SK-N-SH (cell line): ENCODE results near the gene BRAF. TPM values are rescaled to one million over a fixed set of nuclear protein-coding genes. Genes with fewer than 3 reads are reported as not detected.

Experiments used
- CTCF ChIA-PET: fragments of 300-600, 350-600 bp; formaldehyde crosslinking; extraction: SDS; loops from one replicate; lab custom pipeline; 2021; lab: Yijun Ruan, JAX
- POLR2A ChIA-PET: fragments of 350-600 bp; sonication (Branson Sonifier 250); formaldehyde crosslinking; extraction: SDS; loops from one replicate; lab custom pipeline; 2020; ENCODE audit warnings: antibody characterized with exemption, inconsistent platforms; lab: Yijun Ruan, JAX
- DNase-seq: peaks from one replicate; pipeline ENCODE4 v3.0.0; 2012
- H2AFZ ChIP-seq: fragments of 200-600 bp; sonication (generic); 2 replicates; pipeline ENCODE4 v1.8.1; 2016; ENCODE audit warnings: antibody characterized with exemption, mild to moderate bottlenecking, low read depth
- H3F3A ChIP-seq: fragments of 200-600 bp; sonication (generic); replicated peaks from 2 replicates; pipeline ENCODE3; 2016; ENCODE audit warnings: antibody characterized with exemption, mild to moderate bottlenecking; ENCODE audit not compliant: insufficient read depth
- H3K27ac ChIP-seq, 2 experiments: fragments of 200-500 bp in 1 of 2; fragments of 200-600 bp in 1 of 2; sonication (Bioruptor generic) in 1 of 2; sonication (generic), shearing (Covaris generic) in 1 of 2; 2 replicates each; pipeline versions ENCODE4 v1.5.1 to v1.6.1; 2014 to 2016; ENCODE audit warnings: low read depth in 2 of 2, inconsistent platforms in 1 of 2, low read length in 1 of 2, mild to moderate bottlenecking in 1 of 2, mixed read lengths in 1 of 2
- H3K27me3 ChIP-seq: fragments of 200-600 bp; sonication (generic), shearing (Covaris generic); 2 replicates; pipeline ENCODE4 v1.6.1; 2016; ENCODE audit warnings: mixed run types; ENCODE audit not compliant: insufficient read depth
- H3K36me3 ChIP-seq, 2 experiments: fragments of 200-500 bp in 1 of 2; fragments of 200-600 bp in 1 of 2; sonication (Bioruptor generic) in 1 of 2; sonication (generic) in 1 of 2; replicated peaks in 1 of 2; 2 replicates each; pipeline versions ENCODE3 to v1.5.1; 2014 to 2016; ENCODE audit warnings: low read length in 1 of 2, mild to moderate bottlenecking in 1 of 2; ENCODE audit not compliant: insufficient read depth in 2 of 2, control insufficient read depth in 1 of 2
- H3K4me1 ChIP-seq, 2 experiments: fragments of 200-500 bp in 1 of 2; fragments of 200-600 bp in 1 of 2; sonication (Bioruptor generic) in 1 of 2; sonication (generic), shearing (Covaris generic) in 1 of 2; 2 replicates each; pipeline versions ENCODE4 v1.5.1 to v1.6.1; 2014 to 2016; ENCODE audit warnings: low read depth in 1 of 2, low read length in 1 of 2, mixed run types in 1 of 2; ENCODE audit not compliant: insufficient read depth in 2 of 2, control insufficient read depth in 1 of 2
- H3K4me2 ChIP-seq: fragments of 200-600 bp; sonication (generic), shearing (Covaris generic); 2 replicates; pipeline ENCODE4 v1.6.1; 2017; ENCODE audit warnings: mixed run types
- H3K4me3 ChIP-seq, 2 experiments: fragments of 200-500 bp in 1 of 2; fragments of 200-600 bp in 1 of 2; sonication (Bioruptor generic) in 1 of 2; sonication (generic), shearing (Covaris generic) in 1 of 2; 2 replicates each; pipeline versions ENCODE4 v1.5.1 to v1.8.1; 2014 to 2016; ENCODE audit warnings: low read depth in 2 of 2, inconsistent platforms in 1 of 2, low read length in 1 of 2, mild to moderate bottlenecking in 1 of 2, mixed read lengths in 1 of 2, moderate library complexity in 1 of 2
- H3K79me2 ChIP-seq: fragments of 200-600 bp; sonication (generic); 2 replicates; pipeline ENCODE4 v1.8.1; 2017; ENCODE audit warnings: mild to moderate bottlenecking; ENCODE audit not compliant: insufficient read depth
- H3K9ac ChIP-seq: fragments of 200-600 bp; sonication (generic); 2 replicates; pipeline ENCODE4 v1.6.1; 2017; ENCODE audit warnings: mixed run types
- H3K9me2 ChIP-seq: fragments of 200-600 bp; sonication (generic); 2 replicates; pipeline ENCODE4 v1.6.1; 2017; ENCODE audit warnings: mixed run types
- H3K9me3 ChIP-seq: fragments of 200-600 bp; sonication (generic); 2 replicates; pipeline ENCODE4 v1.6.1; 2017; ENCODE audit warnings: mixed run types, mild to moderate bottlenecking, moderate library complexity
- H4K20me1 ChIP-seq: fragments of 200-600 bp; sonication (generic); 2 replicates; pipeline ENCODE4 v1.6.1; 2017; ENCODE audit warnings: mild to moderate bottlenecking, mixed run types; ENCODE audit not compliant: insufficient read depth
- CHD2 ChIP-seq: fragments of 150-350 bp; IDR thresholded peaks from 2 replicates; pipeline ENCODE4 v1.6.1; 2018; ENCODE audit warnings: low read length; ENCODE audit not compliant: partially characterized antibody
- ELF1 ChIP-seq: IDR thresholded peaks from 2 replicates; pipeline ENCODE4 v1.4.0; 2012
- EP300 ChIP-seq, 2 experiments: IDR thresholded peaks; 2 replicates each; pipeline versions ENCODE4 v1.4.0 to v1.6.1; 2012; ENCODE audit warnings: borderline replicate concordance in 1 of 2, low read depth in 1 of 2, low read length in 1 of 2
- EZH2phosphoT487 ChIP-seq: fragments of 200-600 bp; sonication (generic); IDR thresholded peaks from 2 replicates; pipeline ENCODE4 v1.6.1; 2017; ENCODE audit warnings: low read depth, mixed run types, mild to moderate bottlenecking, antibody characterized with exemption, moderate library complexity, borderline replicate concordance
- FOXJ3 ChIP-seq: sonication (generic); formaldehyde crosslinking; IDR thresholded peaks from 2 replicates; pipeline ENCODE4 v1.5.1; 2020; ENCODE audit warnings: mild to moderate bottlenecking, missing genetic modification reagents
- FOXM1 ChIP-seq: IDR thresholded peaks from 2 replicates; pipeline ENCODE4 v1.4.0; 2012; ENCODE audit warnings: low read depth, mild to moderate bottlenecking
- GABPA ChIP-seq: IDR thresholded peaks from 2 replicates; pipeline ENCODE4 v1.4.0; 2012; ENCODE audit warnings: low read depth, mild to moderate bottlenecking
- GATA2 ChIP-seq: sonication (generic); formaldehyde crosslinking; IDR thresholded peaks from 2 replicates; pipeline ENCODE4 v1.5.0; 2020; ENCODE audit warnings: mild to moderate bottlenecking, missing genetic modification reagents
- JUND ChIP-seq: IDR thresholded peaks from 2 replicates; pipeline ENCODE4 v1.4.0; 2012
- MEF2A ChIP-seq: IDR thresholded peaks from 2 replicates; pipeline ENCODE4 v1.4.0; 2012; ENCODE audit warnings: low read depth, borderline replicate concordance
- NRF1 ChIP-seq: IDR thresholded peaks from 2 replicates; pipeline ENCODE4 v1.6.1; 2012; ENCODE audit warnings: low read depth, mild to moderate bottlenecking, low read length
- POLR2AphosphoS5 ChIP-seq: IDR thresholded peaks from 2 replicates; pipeline ENCODE4 v1.6.1; 2012; ENCODE audit warnings: low read depth, low read length
- RAD21 ChIP-seq: IDR thresholded peaks from 2 replicates; pipeline ENCODE4 v1.6.1; 2012; ENCODE audit warnings: mild to moderate bottlenecking, low read length
- RCOR1 ChIP-seq: fragments of 150-350 bp; IDR thresholded peaks from 2 replicates; pipeline ENCODE4 v1.6.1; 2017; ENCODE audit warnings: antibody characterized with exemption, low read length
- RFX5 ChIP-seq: IDR thresholded peaks from 2 replicates; pipeline ENCODE4 v1.6.1; 2012; ENCODE audit warnings: mild to moderate bottlenecking, improper control_type of control experiment, low read length
- SIN3A ChIP-seq: IDR thresholded peaks from 2 replicates; pipeline ENCODE4 v1.6.1; 2012; ENCODE audit warnings: low read depth, mild to moderate bottlenecking, low read length, moderate library complexity, borderline replicate concordance
- SMC3 ChIP-seq: IDR thresholded peaks from 2 replicates; pipeline ENCODE4 v1.6.1; 2012; ENCODE audit warnings: low read depth, low read length, improper control_type of control experiment
- TAF1 ChIP-seq: IDR thresholded peaks from 2 replicates; pipeline ENCODE4 v1.6.1; 2012; ENCODE audit warnings: low read depth, mild to moderate bottlenecking, low read length, moderate library complexity, borderline replicate concordance
- TCF12 ChIP-seq: IDR thresholded peaks from 2 replicates; pipeline ENCODE4 v1.4.0; 2012
- TEAD4 ChIP-seq: IDR thresholded peaks from 2 replicates; pipeline ENCODE4 v1.4.0; 2012; ENCODE audit warnings: mild to moderate bottlenecking, borderline replicate concordance; ENCODE audit not compliant: insufficient read depth
- ZBTB33 ChIP-seq: IDR thresholded peaks from 2 replicates; pipeline ENCODE4 v1.4.0; 2012; ENCODE audit warnings: low read depth, borderline replicate concordance
- WGBS: methylation state at CpG from one replicate; pipeline ENCODE4 v1.1.6; 2017; ENCODE audit warnings: low lambda C conversion rate; 5-methylcytosine and 5-hydroxymethylcytosine counted together
- polyA plus RNA-seq, 3 experiments: library from polyadenylated mRNA; depleted of rRNA; stranded (reverse); fragments of >200 nt; gene quantifications; 2 replicates each; pipeline ENCODE4 v1.2.3, GENCODE V29; 2012
- TF ChIP-seq, protein P1 (sequence below): IDR thresholded peaks from 2 replicates; pipeline ENCODE4 v1.4.0; 2012; ENCODE audit warnings: low read depth
- TF ChIP-seq, protein P2 (sequence below): IDR thresholded peaks from 2 replicates; pipeline ENCODE4; 2012

BRAF gene
- polyA plus RNA-seq, 1 of the 3 experiments (the other 2 are of a cell fraction) = 5.2 TPM

DNA sequence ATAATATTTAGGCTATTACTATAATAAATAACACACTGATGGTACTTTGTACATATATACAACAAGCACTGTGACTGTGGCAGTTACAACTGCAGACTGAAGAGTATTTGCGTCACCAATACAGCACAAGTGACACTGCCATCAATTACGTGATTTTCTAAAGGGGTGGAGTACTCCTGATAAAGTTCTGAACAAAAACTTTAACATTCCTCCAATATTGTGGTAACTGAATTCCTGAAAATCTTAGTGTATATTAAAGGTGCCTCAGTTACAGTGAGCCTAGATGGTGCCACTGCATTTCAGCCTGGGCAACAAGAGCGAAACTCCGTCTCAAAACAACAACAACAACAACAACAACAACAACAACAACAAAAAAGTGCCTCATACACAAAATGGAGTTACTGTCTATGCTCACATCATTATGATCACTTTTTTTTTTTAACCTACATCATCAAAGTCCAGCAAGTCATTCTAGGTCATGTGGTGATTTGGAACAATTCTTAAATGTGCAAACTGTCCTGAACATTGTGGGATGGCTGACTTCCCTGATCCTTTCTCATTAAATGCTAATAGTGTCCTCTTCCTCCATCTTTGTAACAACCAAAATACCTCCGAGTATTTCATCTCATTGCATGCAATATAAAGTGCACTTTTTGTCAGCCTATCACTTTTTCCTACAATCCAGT, 15.1 kb downstream of the BRAF start:
- DNase-seq = no peak
- Histone ChIP-seq H4K20me1 (peaks cover 53% of the 10 kb centered on the region), H3K27me3 (no peaks in the 10 kb centered on the region), H3K9me2 (no peaks in the 10 kb centered on the region), H3K79me2 (peaks cover 97% of the 10 kb centered on the region), H3K4me2 (no peak overlapping the region), H3K4me1 (peaks cover 0 to 7% of the 10 kb centered on the region in 2 experiments; a peak in 1 of 4 replicates), H3K9me3 (no peaks in the 10 kb centered on the region), H3K36me3 (peaks cover 0 to 8% of the 10 kb centered on the region in 2 experiments), H3K9ac (no peak overlapping the region), H2AFZ (no peak overlapping the region), H3F3A (no peaks in the 10 kb centered on the region), H3K27ac (no peak overlapping the region), H3K4me3 (no peak overlapping the region)
- WGBS = 96% methylated on average over 5 of the region's 5 CpGs
- CTCF ChIA-PET = interaction anchor here (0.7 to 1.2 kb wide), 3 partner anchors 11 to 740 kb away, joined by 3 to 5 read pairs (median 3); no protein-coding TSS in a partner anchor
- TF ChIP-seq TEAD4 (no peak), MEF2A (no peak), TCF12 (no peak), POLR2AphosphoS5 (no peak), JUND (no peak), GABPA (no peak), TAF1 (no peak), RCOR1 (no peak), RAD21 (no peak), GATA2 (no peak), EP300 (IDR thresholded peaks at IDR 0.05; ENCODE audit: borderline replicate concordance in 1 of 2, low read depth in 1 of 2, low read length in 1 of 2) (no peak), NRF1 (no peak), SMC3 (no peak), RFX5 (no peak), CHD2 (no peak), ELF1 (no peak)
- TF ChIP-seq, protein P1, sequence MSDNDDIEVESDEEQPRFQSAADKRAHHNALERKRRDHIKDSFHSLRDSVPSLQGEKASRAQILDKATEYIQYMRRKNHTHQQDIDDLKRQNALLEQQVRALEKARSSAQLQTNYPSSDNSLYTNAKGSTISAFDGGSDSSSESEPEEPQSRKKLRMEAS = no peak
- POLR2A ChIA-PET = no interaction called here

DNA sequence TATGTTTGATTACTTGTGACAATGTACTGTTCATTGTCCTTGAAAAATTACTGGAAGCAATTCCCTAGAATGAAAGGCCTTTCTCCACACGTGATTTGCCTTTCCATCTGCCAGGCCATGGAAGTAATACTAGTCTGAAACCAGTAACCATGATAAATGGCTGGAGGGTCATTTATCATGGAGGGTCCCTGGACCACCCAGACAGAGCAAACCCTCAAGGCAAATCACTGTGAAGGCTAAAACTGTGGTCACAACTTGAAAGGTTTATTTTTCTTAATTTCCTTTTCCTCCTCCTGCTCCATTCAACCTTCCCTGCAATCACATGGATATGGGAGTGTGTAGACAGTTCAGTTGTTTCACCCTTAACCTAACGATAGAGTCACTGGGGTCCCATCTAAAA, 16.4 kb downstream of the BRAF start:
- no peaks in the 10 kb centered on the region for H3F3A ChIP-seq
- peaks cover 0 to 5% of the 10 kb centered on the region in 2 experiments for H3K36me3 ChIP-seq
- peaks cover under 1% of the 10 kb centered on the region; the same call in 1 of the 2 replicates for H3K9me3 ChIP-seq
- TF ChIP-seq EP300 (IDR thresholded peaks at IDR 0.05; ENCODE audit: borderline replicate concordance in 1 of 2, low read depth in 1 of 2, low read length in 1 of 2) (no peak), EZH2phosphoT487 (no peak), SIN3A (no peak), RAD21 (no peak), FOXM1 (no peak), FOXJ3 (CRISPR knock-in tag) (no peak), ZBTB33 (no peak), JUND (no peak), TCF12 (no peak), TAF1 (no peak)
- TF ChIP-seq, protein P1 = no peak
- TF ChIP-seq, protein P2, sequence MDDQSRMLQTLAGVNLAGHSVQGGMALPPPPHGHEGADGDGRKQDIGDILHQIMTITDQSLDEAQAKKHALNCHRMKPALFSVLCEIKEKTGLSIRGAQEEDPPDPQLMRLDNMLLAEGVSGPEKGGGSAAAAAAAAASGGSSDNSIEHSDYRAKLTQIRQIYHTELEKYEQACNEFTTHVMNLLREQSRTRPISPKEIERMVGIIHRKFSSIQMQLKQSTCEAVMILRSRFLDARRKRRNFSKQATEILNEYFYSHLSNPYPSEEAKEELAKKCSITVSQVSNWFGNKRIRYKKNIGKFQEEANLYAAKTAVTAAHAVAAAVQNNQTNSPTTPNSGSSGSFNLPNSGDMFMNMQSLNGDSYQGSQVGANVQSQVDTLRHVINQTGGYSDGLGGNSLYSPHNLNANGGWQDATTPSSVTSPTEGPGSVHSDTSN = no peak
- peaks cover 97% of the 10 kb centered on the region for H3K79me2 ChIP-seq
- peaks cover 48% of the 10 kb centered on the region for H4K20me1 ChIP-seq
- H3K27ac ChIP-seq = no peak overlapping the region
- DNase-seq = no peak
- H2AFZ ChIP-seq = no peak overlapping the region
- no peaks in the 10 kb centered on the region for H3K27me3 ChIP-seq
- no peaks in the 10 kb centered on the region for H3K4me1 ChIP-seq
- CTCF ChIA-PET = no interaction called here
- H3K4me2 ChIP-seq = no peak overlapping the region
- no peak overlapping the region for H3K9ac ChIP-seq
- POLR2A ChIA-PET = no interaction called here
- no peak overlapping the region for H3K4me3 ChIP-seq
- WGBS = 95% methylated on average over 2 of the region's 2 CpGs
- H3K9me2 ChIP-seq = no peaks in the 10 kb centered on the region
